GM23338 (cell line): ENCODE data around the gene AKAP17A. TPM values are rescaled to one million over a fixed set of nuclear protein-coding genes. Genes with fewer than 3 reads are reported as not detected.

ENCODE experiments used
- ATAC-seq: fragments of 200-7000 bp; cut with Tn5 transposase; 3 replicates; pipeline ENCODE4 v1.9.1; 2020
- DNase-seq: peaks from one replicate; pipeline ENCODE4 v3.0.0-alpha.2; 2015; ENCODE audit warnings: low spot score
- H2AFZ ChIP-seq: fragments of 200-600 bp; sonication (generic); 2 replicates; pipeline ENCODE4 v1.8.0; 2016; ENCODE audit warnings: antibody characterized with exemption, mild to moderate bottlenecking, moderate library complexity
- H3F3A ChIP-seq: fragments of 200-600 bp; sonication (generic); replicated peaks from 2 replicates; pipeline ENCODE4 v1.8.0; 2017; ENCODE audit warnings: antibody characterized with exemption, mixed run types, low read depth
- H3K27ac ChIP-seq: fragments of 200-600 bp; sonication (generic); 2 replicates; pipeline ENCODE4 v1.6.1; 2016; ENCODE audit warnings: low read depth
- H3K27me3 ChIP-seq: fragments of 200-600 bp; sonication (generic); 2 replicates; pipeline ENCODE4 v1.8.0; 2016; ENCODE audit warnings: mild to moderate bottlenecking, mixed run types, moderate library complexity; ENCODE audit not compliant: insufficient read depth
- H3K36me3 ChIP-seq: fragments of 200-600 bp; sonication (generic); 2 replicates; pipeline ENCODE4 v1.8.0; 2016; ENCODE audit warnings: mild to moderate bottlenecking; ENCODE audit not compliant: insufficient read depth
- H3K4me1 ChIP-seq: fragments of 200-600 bp; sonication (generic); 2 replicates; pipeline ENCODE4 v1.8.0; 2016; ENCODE audit warnings: mild to moderate bottlenecking, moderate library complexity; ENCODE audit not compliant: insufficient read depth
- H3K4me2 ChIP-seq: fragments of 200-600 bp; sonication (generic); 2 replicates; pipeline ENCODE4 v1.7.1; 2017; ENCODE audit warnings: mixed run types
- H3K4me3 ChIP-seq: fragments of 200-600 bp; sonication (generic); 2 replicates; pipeline ENCODE4 v1.6.1; 2016; ENCODE audit warnings: mixed run types
- H3K79me2 ChIP-seq: fragments of 200-600 bp; sonication (generic); replicated peaks from 2 replicates; pipeline ENCODE4 v1.8.0; 2017; ENCODE audit warnings: mild to moderate bottlenecking; ENCODE audit not compliant: insufficient read depth
- H3K9me2 ChIP-seq: fragments of 200-600 bp; sonication (generic); 2 replicates; pipeline ENCODE4 v1.8.0; 2017; ENCODE audit not compliant: insufficient read depth
- H4K20me1 ChIP-seq: fragments of 200-600 bp; sonication (generic); replicated peaks from 2 replicates; pipeline ENCODE4 v1.8.0; 2017; ENCODE audit warnings: mild to moderate bottlenecking; ENCODE audit not compliant: insufficient read depth
- H3K27ac Mint-ChIP-seq: 2 replicates; pipeline ENCODE4 v1.8.0; 2020; ENCODE audit warnings: inconsistent platforms, mild to moderate bottlenecking, moderate library complexity, mixed read lengths
- H3K27me3 Mint-ChIP-seq: 3 replicates; pipeline ENCODE4 v1.8.0; 2022; ENCODE audit warnings: low read depth, mild to moderate bottlenecking, moderate library complexity, mixed read lengths, inconsistent platforms; ENCODE audit not compliant: insufficient read depth, poor library complexity
- H3K36me3 Mint-ChIP-seq: 3 replicates; pipeline ENCODE4 v1.8.0; 2021; ENCODE audit warnings: low read depth, mild to moderate bottlenecking, inconsistent platforms, moderate library complexity, mixed read lengths
- H3K4me1 Mint-ChIP-seq: 3 replicates; pipeline ENCODE4 v1.8.0; 2020; ENCODE audit warnings: mild to moderate bottlenecking, inconsistent platforms, mixed read lengths
- H3K4me3 Mint-ChIP-seq: 3 replicates; pipeline ENCODE4 v1.8.0; 2021; ENCODE audit warnings: moderate library complexity, mild to moderate bottlenecking, inconsistent platforms, mixed read lengths
- H3K9me3 Mint-ChIP-seq: 3 replicates; pipeline ENCODE4 v1.8.0; 2020; ENCODE audit warnings: moderate library complexity, mild to moderate bottlenecking, inconsistent platforms, mixed read lengths
- EZH2phosphoT487 ChIP-seq: fragments of 200-600 bp; sonication (generic); IDR thresholded peaks from one replicate; pipeline ENCODE4 v1.8.1; 2018; ENCODE audit warnings: antibody characterized with exemption; ENCODE audit not compliant: unreplicated experiment
- JUNB ChIP-seq: IDR thresholded peaks from one replicate; pipeline ENCODE4 v1.6.1; 2016; ENCODE audit warnings: antibody characterized with exemption; ENCODE audit not compliant: unreplicated experiment
- NANOG ChIP-seq: IDR thresholded peaks from 2 replicates; pipeline ENCODE4 v1.6.1; 2016; ENCODE audit warnings: antibody characterized with exemption, borderline replicate concordance
- STAT1 ChIP-seq: IDR thresholded peaks from one replicate; pipeline ENCODE4 v1.6.1; 2016; ENCODE audit warnings: antibody characterized with exemption; ENCODE audit not compliant: unreplicated experiment
- ZNF331 ChIP-seq: fragments of 250-450 bp; sonication (Bioruptor Pico); IDR thresholded peaks from 2 replicates; pipeline ENCODE4 v1.5.0; 2020; ENCODE audit warnings: low read depth, mild to moderate bottlenecking, moderate library complexity
- polyA plus RNA-seq: library from polyadenylated mRNA; unstranded; fragments of >200 nt; fragmentation: Nextera tagmentation; extraction: Ambion mirVana; gene quantifications from 2 replicates; pipeline ENCODE4 v1.2.1, GENCODE V29; 2016
- total RNA-seq: library from RNA; depleted of rRNA; stranded (reverse); fragments of >200 nt; shearing (Covaris generic); gene quantifications from 2 replicates; pipeline ENCODE4 v1.2.3, GENCODE V29; 2014
- TF ChIP-seq, protein P1 (sequence below): IDR thresholded peaks from one replicate; pipeline ENCODE4 v1.6.1; 2018; ENCODE audit warnings: antibody characterized with exemption; ENCODE audit not compliant: unreplicated experiment
- TF ChIP-seq, protein P2 (sequence below): IDR thresholded peaks from 2 replicates; pipeline ENCODE4 v1.6.1; 2016; ENCODE audit warnings: antibody characterized with exemption
- TF ChIP-seq, protein P3 (sequence below): fragments of 250-450 bp; sonication (Bioruptor Pico); IDR thresholded peaks from 2 replicates; pipeline ENCODE4 v1.5.0; 2020; ENCODE audit warnings: mild to moderate bottlenecking, moderate library complexity

Gene AKAP17A
- total and polyA plus RNA-seq, 2 experiments from 2014 or later, result 27.6 to 64.3 TPM

DNA sequence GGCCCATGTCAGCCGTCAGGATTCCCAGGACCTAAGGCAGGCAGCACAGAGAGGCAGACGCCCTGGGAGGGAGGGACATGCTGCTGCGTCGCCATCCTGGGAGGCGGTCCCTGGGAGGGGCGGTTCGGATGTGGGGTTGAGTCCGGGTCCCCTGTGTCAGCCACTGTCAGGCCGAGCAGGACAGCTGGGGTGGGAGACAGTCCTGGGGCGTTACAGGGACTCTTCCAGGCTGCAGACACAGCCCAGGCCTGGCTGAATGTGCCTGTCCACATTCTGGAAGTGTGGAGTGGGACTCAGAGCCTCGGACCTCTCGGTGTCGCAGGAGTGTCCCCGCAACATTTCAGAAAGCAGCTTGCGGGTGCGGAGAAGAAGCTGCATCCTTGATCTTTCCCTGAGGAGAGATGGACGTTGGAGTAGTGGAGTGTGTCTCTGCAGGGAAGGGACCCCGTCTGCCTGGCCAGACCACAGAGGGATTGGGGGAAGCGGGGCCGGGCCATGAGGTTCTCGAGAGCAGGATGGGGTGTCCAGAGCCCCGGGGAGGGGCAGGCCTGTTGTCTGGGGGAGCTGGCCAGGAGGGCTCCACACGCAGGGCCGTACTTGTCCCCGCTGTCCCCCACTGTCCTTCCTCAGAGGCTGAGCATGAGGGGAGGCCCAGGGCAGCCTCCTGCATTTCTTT lies 6.1 kb downstream of the AKAP17A start (continued):
- TF ChIP-seq, protein P1, sequence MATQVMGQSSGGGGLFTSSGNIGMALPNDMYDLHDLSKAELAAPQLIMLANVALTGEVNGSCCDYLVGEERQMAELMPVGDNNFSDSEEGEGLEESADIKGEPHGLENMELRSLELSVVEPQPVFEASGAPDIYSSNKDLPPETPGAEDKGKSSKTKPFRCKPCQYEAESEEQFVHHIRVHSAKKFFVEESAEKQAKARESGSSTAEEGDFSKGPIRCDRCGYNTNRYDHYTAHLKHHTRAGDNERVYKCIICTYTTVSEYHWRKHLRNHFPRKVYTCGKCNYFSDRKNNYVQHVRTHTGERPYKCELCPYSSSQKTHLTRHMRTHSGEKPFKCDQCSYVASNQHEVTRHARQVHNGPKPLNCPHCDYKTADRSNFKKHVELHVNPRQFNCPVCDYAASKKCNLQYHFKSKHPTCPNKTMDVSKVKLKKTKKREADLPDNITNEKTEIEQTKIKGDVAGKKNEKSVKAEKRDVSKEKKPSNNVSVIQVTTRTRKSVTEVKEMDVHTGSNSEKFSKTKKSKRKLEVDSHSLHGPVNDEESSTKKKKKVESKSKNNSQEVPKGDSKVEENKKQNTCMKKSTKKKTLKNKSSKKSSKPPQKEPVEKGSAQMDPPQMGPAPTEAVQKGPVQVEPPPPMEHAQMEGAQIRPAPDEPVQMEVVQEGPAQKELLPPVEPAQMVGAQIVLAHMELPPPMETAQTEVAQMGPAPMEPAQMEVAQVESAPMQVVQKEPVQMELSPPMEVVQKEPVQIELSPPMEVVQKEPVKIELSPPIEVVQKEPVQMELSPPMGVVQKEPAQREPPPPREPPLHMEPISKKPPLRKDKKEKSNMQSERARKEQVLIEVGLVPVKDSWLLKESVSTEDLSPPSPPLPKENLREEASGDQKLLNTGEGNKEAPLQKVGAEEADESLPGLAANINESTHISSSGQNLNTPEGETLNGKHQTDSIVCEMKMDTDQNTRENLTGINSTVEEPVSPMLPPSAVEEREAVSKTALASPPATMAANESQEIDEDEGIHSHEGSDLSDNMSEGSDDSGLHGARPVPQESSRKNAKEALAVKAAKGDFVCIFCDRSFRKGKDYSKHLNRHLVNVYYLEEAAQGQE, result no peak
- TF ChIP-seq EZH2phosphoT487 (no peak), JUNB (no peak), NANOG (no peak), ZNF331 (CRISPR knock-in tag) (no peak)

DNA sequence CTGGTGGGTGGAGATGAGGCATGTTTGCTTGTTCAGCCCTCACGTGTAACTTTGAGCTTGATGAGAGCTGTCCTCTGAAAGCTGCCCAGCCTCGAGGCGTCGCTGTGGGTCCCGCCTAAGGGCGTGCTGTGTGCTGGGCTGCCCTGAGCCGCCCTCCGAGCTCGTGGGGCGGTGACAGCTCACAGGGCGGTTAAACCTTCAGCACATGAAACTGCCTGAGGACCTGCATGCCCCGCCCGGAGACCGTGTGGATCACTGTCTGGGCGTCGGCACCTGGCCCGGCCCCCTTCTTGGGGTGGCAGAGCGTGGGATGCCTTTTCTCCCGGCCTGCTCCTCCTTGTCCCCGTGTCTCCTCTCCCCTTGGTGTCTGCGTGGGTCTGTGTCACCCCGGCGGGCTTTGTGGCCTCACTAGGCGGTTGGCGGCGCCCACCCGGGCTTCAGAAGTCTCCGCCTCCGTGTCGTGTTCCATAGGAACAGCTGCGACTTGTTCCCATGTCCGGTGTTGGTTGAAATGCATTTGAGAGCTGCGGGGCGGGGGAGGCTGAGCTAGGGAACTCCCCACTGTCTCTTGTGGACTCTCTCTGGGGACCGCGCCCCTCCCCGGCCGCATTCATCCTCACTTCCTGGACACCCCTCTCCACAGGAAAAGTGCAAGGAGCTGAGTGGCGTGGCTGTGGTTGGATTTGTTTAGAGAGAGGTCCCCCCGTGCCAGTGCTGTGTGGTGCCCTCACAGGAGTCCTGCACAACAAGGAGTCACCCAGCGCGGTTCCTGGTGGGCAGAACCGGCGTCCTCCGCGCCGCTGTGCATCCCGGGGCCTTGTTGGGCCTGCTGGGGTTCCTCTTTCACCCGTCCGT lies 6.8 kb downstream of the AKAP17A start:
- ATAC-seq (no peak), DNase-seq (no peak)
- H3K27me3 Mint-ChIP-seq, result peaks cover 8% of the 10 kb centered on the region
- H3K36me3 Mint-ChIP-seq, result peaks cover 70% of the 10 kb centered on the region
- Histone ChIP-seq H3K4me3 (no peak overlapping the region), H3K4me1 (no peaks in the 10 kb centered on the region; the same call in 1 of the 2 replicates), H3K9me2 (no peaks in the 10 kb centered on the region), H4K20me1 (no peaks in the 10 kb centered on the region; the same call in none of the 2 replicates), H3K27ac (no peak overlapping the region), H2AFZ (no peak overlapping the region), H3K4me2 (no peak overlapping the region), H3K36me3 (peaks cover 11% of the 10 kb centered on the region), H3K27me3 (no peaks in the 10 kb centered on the region), H3K79me2 (peaks cover 43% of the 10 kb centered on the region), H3F3A (no peaks in the 10 kb centered on the region)
- H3K4me3 Mint-ChIP-seq, result no peak overlapping the region
- TF ChIP-seq STAT1, result no peak
- no peak for TF ChIP-seq ZNF331 (CRISPR knock-in tag)
- TF ChIP-seq, protein P2, sequence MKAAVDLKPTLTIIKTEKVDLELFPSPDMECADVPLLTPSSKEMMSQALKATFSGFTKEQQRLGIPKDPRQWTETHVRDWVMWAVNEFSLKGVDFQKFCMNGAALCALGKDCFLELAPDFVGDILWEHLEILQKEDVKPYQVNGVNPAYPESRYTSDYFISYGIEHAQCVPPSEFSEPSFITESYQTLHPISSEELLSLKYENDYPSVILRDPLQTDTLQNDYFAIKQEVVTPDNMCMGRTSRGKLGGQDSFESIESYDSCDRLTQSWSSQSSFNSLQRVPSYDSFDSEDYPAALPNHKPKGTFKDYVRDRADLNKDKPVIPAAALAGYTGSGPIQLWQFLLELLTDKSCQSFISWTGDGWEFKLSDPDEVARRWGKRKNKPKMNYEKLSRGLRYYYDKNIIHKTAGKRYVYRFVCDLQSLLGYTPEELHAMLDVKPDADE, result no peak
- TF ChIP-seq, protein P3, sequence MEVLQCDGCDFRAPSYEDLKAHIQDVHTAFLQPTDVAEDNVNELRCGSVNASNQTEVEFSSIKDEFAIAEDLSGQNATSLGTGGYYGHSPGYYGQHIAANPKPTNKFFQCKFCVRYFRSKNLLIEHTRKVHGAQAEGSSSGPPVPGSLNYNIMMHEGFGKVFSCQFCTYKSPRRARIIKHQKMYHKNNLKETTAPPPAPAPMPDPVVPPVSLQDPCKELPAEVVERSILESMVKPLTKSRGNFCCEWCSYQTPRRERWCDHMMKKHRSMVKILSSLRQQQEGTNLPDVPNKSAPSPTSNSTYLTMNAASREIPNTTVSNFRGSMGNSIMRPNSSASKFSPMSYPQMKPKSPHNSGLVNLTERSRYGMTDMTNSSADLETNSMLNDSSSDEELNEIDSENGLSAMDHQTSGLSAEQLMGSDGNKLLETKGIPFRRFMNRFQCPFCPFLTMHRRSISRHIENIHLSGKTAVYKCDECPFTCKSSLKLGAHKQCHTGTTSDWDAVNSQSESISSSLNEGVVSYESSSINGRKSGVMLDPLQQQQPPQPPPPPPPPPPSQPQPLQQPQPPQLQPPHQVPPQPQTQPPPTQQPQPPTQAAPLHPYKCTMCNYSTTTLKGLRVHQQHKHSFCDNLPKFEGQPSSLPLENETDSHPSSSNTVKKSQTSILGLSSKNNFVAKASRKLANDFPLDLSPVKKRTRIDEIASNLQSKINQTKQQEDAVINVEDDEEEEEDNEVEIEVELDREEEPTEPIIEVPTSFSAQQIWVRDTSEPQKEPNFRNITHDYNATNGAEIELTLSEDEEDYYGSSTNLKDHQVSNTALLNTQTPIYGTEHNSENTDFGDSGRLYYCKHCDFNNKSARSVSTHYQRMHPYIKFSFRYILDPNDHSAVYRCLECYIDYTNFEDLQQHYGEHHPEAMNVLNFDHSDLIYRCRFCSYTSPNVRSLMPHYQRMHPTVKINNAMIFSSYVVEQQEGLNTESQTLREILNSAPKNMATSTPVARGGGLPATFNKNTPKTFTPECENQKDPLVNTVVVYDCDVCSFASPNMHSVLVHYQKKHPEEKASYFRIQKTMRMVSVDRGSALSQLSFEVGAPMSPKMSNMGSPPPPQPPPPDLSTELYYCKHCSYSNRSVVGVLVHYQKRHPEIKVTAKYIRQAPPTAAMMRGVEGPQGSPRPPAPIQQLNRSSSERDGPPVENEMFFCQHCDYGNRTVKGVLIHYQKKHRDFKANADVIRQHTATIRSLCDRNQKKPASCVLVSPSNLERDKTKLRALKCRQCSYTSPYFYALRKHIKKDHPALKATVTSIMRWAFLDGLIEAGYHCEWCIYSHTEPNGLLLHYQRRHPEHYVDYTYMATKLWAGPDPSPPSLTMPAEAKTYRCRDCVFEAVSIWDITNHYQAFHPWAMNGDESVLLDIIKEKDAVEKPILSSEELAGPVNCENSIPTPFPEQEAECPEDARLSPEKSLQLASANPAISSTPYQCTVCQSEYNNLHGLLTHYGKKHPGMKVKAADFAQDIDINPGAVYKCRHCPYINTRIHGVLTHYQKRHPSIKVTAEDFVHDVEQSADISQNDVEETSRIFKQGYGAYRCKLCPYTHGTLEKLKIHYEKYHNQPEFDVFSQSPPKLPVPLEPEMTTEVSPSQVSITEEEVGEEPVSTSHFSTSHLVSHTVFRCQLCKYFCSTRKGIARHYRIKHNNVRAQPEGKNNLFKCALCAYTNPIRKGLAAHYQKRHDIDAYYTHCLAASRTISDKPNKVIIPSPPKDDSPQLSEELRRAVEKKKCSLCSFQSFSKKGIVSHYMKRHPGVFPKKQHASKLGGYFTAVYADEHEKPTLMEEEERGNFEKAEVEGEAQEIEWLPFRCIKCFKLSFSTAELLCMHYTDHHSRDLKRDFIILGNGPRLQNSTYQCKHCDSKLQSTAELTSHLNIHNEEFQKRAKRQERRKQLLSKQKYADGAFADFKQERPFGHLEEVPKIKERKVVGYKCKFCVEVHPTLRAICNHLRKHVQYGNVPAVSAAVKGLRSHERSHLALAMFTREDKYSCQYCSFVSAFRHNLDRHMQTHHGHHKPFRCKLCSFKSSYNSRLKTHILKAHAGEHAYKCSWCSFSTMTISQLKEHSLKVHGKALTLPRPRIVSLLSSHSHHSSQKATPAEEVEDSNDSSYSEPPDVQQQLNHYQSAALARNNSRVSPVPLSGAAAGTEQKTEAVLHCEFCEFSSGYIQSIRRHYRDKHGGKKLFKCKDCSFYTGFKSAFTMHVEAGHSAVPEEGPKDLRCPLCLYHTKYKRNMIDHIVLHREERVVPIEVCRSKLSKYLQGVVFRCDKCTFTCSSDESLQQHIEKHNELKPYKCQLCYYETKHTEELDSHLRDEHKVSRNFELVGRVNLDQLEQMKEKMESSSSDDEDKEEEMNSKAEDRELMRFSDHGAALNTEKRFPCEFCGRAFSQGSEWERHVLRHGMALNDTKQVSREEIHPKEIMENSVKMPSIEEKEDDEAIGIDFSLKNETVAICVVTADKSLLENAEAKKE (CRISPR knock-in tag), result no peak
- peaks cover 53% of the 10 kb centered on the region for H3K9me3 Mint-ChIP-seq
- H3K4me1 Mint-ChIP-seq, result no peaks in the 10 kb centered on the region; the same call in 2 of the 3 replicates
- no peak overlapping the region for H3K27ac Mint-ChIP-seq
